RWPE1 (cell line): Measurements from ENCODE around the gene ZFP90.

Experiments used
- CTCF ChIA-PET: fragments of 350-600 bp; sonication (Branson Sonifier 250); formaldehyde crosslinking; extraction: SDS; loops from one replicate; lab custom pipeline; 2021; lab: Yijun Ruan, JAX
- POLR2A ChIA-PET: fragments of 400-600 bp; formaldehyde crosslinking; extraction: SDS; loops from one replicate; lab custom pipeline; 2020; ENCODE audit warnings: antibody characterized with exemption; ENCODE audit not compliant: low non-redundant PET; lab: Yijun Ruan, JAX
- DNase-seq: peaks from one replicate; pipeline ENCODE4 v3.0.0; 2012; ENCODE audit warnings: low spot score
- H3K27ac ChIP-seq: fragments of 450-650 bp; 2 replicates; pipeline ENCODE4 v1.5.1; 2017
- TF ChIP-seq, protein P1 (sequence below): fragments of 450-650 bp; conservative IDR thresholded peaks from 2 replicates; pipeline ENCODE4 v1.5.1; 2017; ENCODE audit warnings: low read depth, mild to moderate bottlenecking

The ZFP90 gene

DNA sequence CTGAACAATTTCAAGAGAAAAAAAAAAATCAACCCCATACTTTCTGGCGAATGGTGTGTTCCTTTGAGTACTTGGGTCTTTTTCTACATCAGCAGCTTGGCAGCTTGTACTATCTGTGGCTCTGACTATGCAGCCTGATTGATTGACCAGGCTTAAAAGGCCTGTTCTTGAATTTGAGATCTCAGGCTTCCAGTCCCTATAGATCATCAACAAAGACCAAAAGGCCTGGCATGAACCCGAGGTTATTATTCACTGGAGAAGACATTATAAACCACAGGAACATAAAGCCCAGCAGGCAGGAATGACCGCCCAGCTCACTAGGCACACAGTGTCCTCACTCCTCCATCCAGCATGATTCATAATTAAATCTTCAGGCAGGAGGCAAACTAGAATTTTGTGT lies 73.9 kb downstream of the ZFP90 start:
- CTCF ChIA-PET = interaction anchor here (1.4 kb wide), 1 partner anchor 22 kb away, joined by 4 read pairs; no protein-coding TSS in a partner anchor
- no peak for DNase-seq
- TF ChIP-seq, protein P1, sequence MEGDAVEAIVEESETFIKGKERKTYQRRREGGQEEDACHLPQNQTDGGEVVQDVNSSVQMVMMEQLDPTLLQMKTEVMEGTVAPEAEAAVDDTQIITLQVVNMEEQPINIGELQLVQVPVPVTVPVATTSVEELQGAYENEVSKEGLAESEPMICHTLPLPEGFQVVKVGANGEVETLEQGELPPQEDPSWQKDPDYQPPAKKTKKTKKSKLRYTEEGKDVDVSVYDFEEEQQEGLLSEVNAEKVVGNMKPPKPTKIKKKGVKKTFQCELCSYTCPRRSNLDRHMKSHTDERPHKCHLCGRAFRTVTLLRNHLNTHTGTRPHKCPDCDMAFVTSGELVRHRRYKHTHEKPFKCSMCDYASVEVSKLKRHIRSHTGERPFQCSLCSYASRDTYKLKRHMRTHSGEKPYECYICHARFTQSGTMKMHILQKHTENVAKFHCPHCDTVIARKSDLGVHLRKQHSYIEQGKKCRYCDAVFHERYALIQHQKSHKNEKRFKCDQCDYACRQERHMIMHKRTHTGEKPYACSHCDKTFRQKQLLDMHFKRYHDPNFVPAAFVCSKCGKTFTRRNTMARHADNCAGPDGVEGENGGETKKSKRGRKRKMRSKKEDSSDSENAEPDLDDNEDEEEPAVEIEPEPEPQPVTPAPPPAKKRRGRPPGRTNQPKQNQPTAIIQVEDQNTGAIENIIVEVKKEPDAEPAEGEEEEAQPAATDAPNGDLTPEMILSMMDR = no peak
- POLR2A ChIA-PET = no interaction called here
- no peak overlapping the region for H3K27ac ChIP-seq

DNA sequence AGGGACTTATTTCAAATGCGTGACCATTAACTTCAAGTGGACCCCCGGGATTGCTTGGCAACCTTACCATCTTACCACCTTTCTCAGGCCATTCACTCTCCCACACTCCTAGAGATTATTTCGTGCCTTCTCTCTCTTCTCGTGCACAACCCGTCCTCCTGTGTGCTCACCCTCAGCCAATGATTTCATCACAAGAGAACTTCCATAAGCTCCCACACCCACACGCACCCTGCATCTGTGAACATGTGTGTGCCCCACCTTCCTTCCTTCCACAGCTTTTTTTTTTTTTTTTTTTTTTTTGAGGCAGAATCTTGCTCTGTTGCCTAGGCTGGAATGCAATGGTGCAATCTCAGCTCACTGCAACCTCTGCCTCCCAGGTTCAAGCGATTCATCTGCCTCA lies 78.6 kb downstream of the ZFP90 start:
- no peak overlapping the region for H3K27ac ChIP-seq
- DNase-seq = no peak
- ChIA-PET CTCF (no interaction called here), POLR2A (no interaction called here)
- TF ChIP-seq, protein P1 = no peak
